ENCODE results near the gene DPP4.

Gene DPP4

GRCh38 chr2:162022290-162022945 lies 51.6 kb downstream of the DPP4 start:
- peaks cover 0 to 15% of the 10 kb centered on the region in 2 donors for H3K36me3 ChIP-seq (ENCODE audit: control insufficient read depth in 2 of 2, insufficient read depth in 2 of 2, low read length in 2 of 2)
- H3K27ac ChIP-seq (ENCODE audit: low read depth in 2 of 2, low read length in 2 of 2), result no peak overlapping the region
- no peak overlapping the region for H3K9ac ChIP-seq (ENCODE audit: low read depth in 1 of 2, low read length in 2 of 2)
- H3K9me3 ChIP-seq (ENCODE audit: control insufficient read depth in 2 of 2, low read length in 2 of 2), result no peaks in the 10 kb centered on the region
- H3K4me1 ChIP-seq (ENCODE audit: control insufficient read depth in 2 of 2, insufficient read depth in 2 of 2, low read length in 2 of 2), result peaks cover 0 to 5% of the 10 kb centered on the region in 2 donors
- no peaks in the 10 kb centered on the region for H3K27me3 ChIP-seq (ENCODE audit: control insufficient read depth in 2 of 2, insufficient read depth in 2 of 2, low read length in 2 of 2)
- no peak overlapping the region for H3K4me3 ChIP-seq (ENCODE audit: low read length in 2 of 2)

- no peaks in the 10 kb centered on the region for H3K9me3 ChIP-seq (ENCODE audit: control insufficient read depth in 2 of 2, low read length in 2 of 2)
- peaks cover 0 to 5% of the 10 kb centered on the region in 2 donors for H3K4me1 ChIP-seq (ENCODE audit: control insufficient read depth in 2 of 2, insufficient read depth in 2 of 2, low read length in 2 of 2)
- no peaks in the 10 kb centered on the region for H3K27me3 ChIP-seq (ENCODE audit: control insufficient read depth in 2 of 2, insufficient read depth in 2 of 2, low read length in 2 of 2)
- H3K36me3 ChIP-seq (ENCODE audit: control insufficient read depth in 2 of 2, insufficient read depth in 2 of 2, low read length in 2 of 2), result peaks cover 0 to 17% of the 10 kb centered on the region in 2 donors
- no peak overlapping the region for H3K27ac ChIP-seq (ENCODE audit: low read depth in 2 of 2, low read length in 2 of 2)
- H3K4me3 ChIP-seq (ENCODE audit: low read length in 2 of 2), result no peak overlapping the region
- H3K9ac ChIP-seq (ENCODE audit: low read depth in 1 of 2, low read length in 2 of 2), result no peak overlapping the region
Observed at GRCh38 chr2:162021516-162022058, 52.4 kb downstream of the DPP4 start.

- H3K36me3 ChIP-seq (ENCODE audit: control insufficient read depth in 2 of 2, insufficient read depth in 2 of 2, low read length in 2 of 2), result peaks cover 0 to 15% of the 10 kb centered on the region in 2 donors
- H3K9me3 ChIP-seq (ENCODE audit: control insufficient read depth in 2 of 2, low read length in 2 of 2), result no peaks in the 10 kb centered on the region
- H3K27me3 ChIP-seq (ENCODE audit: control insufficient read depth in 2 of 2, insufficient read depth in 2 of 2, low read length in 2 of 2), result no peaks in the 10 kb centered on the region
- H3K4me3 ChIP-seq (ENCODE audit: low read length in 2 of 2), result no peak overlapping the region
- H3K4me1 ChIP-seq (ENCODE audit: control insufficient read depth in 2 of 2, insufficient read depth in 2 of 2, low read length in 2 of 2), result no peaks in the 10 kb centered on the region
- H3K27ac ChIP-seq (ENCODE audit: low read depth in 2 of 2, low read length in 2 of 2), result no peak overlapping the region
- H3K9ac ChIP-seq (ENCODE audit: low read depth in 1 of 2, low read length in 2 of 2), result no peak overlapping the region
Observed at GRCh38 chr2:162018530-162018929, 55.5 kb downstream of the DPP4 start.

GRCh38 chr2:162017233-162017632 lies 56.8 kb downstream of the DPP4 start:
- no peak overlapping the region for H3K27ac ChIP-seq (ENCODE audit: low read depth in 2 of 2, low read length in 2 of 2)
- H3K36me3 ChIP-seq (ENCODE audit: control insufficient read depth in 2 of 2, insufficient read depth in 2 of 2, low read length in 2 of 2), result peaks cover 0 to 15% of the 10 kb centered on the region in 2 donors
- no peaks in the 10 kb centered on the region for H3K9me3 ChIP-seq (ENCODE audit: control insufficient read depth in 2 of 2, low read length in 2 of 2)
- peaks cover 0 to 5% of the 10 kb centered on the region in 2 donors for H3K4me1 ChIP-seq (ENCODE audit: control insufficient read depth in 2 of 2, insufficient read depth in 2 of 2, low read length in 2 of 2)
- no peaks in the 10 kb centered on the region for H3K27me3 ChIP-seq (ENCODE audit: control insufficient read depth in 2 of 2, insufficient read depth in 2 of 2, low read length in 2 of 2)
- no peak overlapping the region for H3K9ac ChIP-seq (ENCODE audit: low read depth in 1 of 2, low read length in 2 of 2)
- H3K4me3 ChIP-seq (ENCODE audit: low read length in 2 of 2), result no peak overlapping the region

- H3K9ac ChIP-seq (ENCODE audit: low read depth in 1 of 2, low read length in 2 of 2), result no peak overlapping the region
- H3K36me3 ChIP-seq (ENCODE audit: control insufficient read depth in 2 of 2, insufficient read depth in 2 of 2, low read length in 2 of 2), result peaks cover 0 to 17% of the 10 kb centered on the region in 2 donors
- no peaks in the 10 kb centered on the region for H3K9me3 ChIP-seq (ENCODE audit: control insufficient read depth in 2 of 2, low read length in 2 of 2)
- H3K27me3 ChIP-seq (ENCODE audit: control insufficient read depth in 2 of 2, insufficient read depth in 2 of 2, low read length in 2 of 2), result no peaks in the 10 kb centered on the region
- H3K4me3 ChIP-seq (ENCODE audit: low read length in 2 of 2), result no peak overlapping the region
- H3K4me1 ChIP-seq (ENCODE audit: control insufficient read depth in 2 of 2, insufficient read depth in 2 of 2, low read length in 2 of 2), result peaks cover 4 to 5% of the 10 kb centered on the region in 2 donors
- H3K27ac ChIP-seq (ENCODE audit: low read depth in 2 of 2, low read length in 2 of 2), result no peak overlapping the region
Observed at GRCh38 chr2:162016080-162016479, 57.9 kb downstream of the DPP4 start.

- H3K27ac ChIP-seq (ENCODE audit: low read depth in 2 of 2, low read length in 2 of 2), result no peak overlapping the region
- no peak overlapping the region for H3K4me3 ChIP-seq (ENCODE audit: low read length in 2 of 2)
- H3K27me3 ChIP-seq (ENCODE audit: control insufficient read depth in 2 of 2, insufficient read depth in 2 of 2, low read length in 2 of 2), result no peaks in the 10 kb centered on the region
- no peak overlapping the region for H3K9ac ChIP-seq (ENCODE audit: low read depth in 1 of 2, low read length in 2 of 2)
- H3K9me3 ChIP-seq (ENCODE audit: control insufficient read depth in 2 of 2, low read length in 2 of 2), result no peaks in the 10 kb centered on the region
- peaks cover 0 to 15% of the 10 kb centered on the region in 2 donors for H3K36me3 ChIP-seq (ENCODE audit: control insufficient read depth in 2 of 2, insufficient read depth in 2 of 2, low read length in 2 of 2)
- H3K4me1 ChIP-seq (ENCODE audit: control insufficient read depth in 2 of 2, insufficient read depth in 2 of 2, low read length in 2 of 2), result peaks cover 4 to 5% of the 10 kb centered on the region in 2 donors
Observed at GRCh38 chr2:162014751-162015150, 59.3 kb downstream of the DPP4 start.

- Histone ChIP-seq H3K27ac (ENCODE audit: low read depth in 2 of 2, low read length in 2 of 2) (peak overlapping the region; percentile 32 to 34), H3K4me1 (ENCODE audit: control insufficient read depth in 2 of 2, insufficient read depth in 2 of 2, low read length in 2 of 2) (peaks cover 4 to 5% of the 10 kb centered on the region in 2 donors), H3K9me3 (ENCODE audit: control insufficient read depth in 2 of 2, low read length in 2 of 2) (no peaks in the 10 kb centered on the region), H3K36me3 (ENCODE audit: control insufficient read depth in 2 of 2, insufficient read depth in 2 of 2, low read length in 2 of 2) (peaks cover 0 to 10% of the 10 kb centered on the region in 2 donors), H3K27me3 (ENCODE audit: control insufficient read depth in 2 of 2, insufficient read depth in 2 of 2, low read length in 2 of 2) (no peaks in the 10 kb centered on the region), H3K9ac (ENCODE audit: low read depth in 1 of 2, low read length in 2 of 2) (no peak overlapping the region), H3K4me3 (ENCODE audit: low read length in 2 of 2) (peak overlapping the region in 1 of 2 donors; percentile 7)
Observed at GRCh38 chr2:162013514-162014475, 60.2 kb downstream of the DPP4 start.

- H3K9ac ChIP-seq (ENCODE audit: low read depth in 1 of 2, low read length in 2 of 2), result no peak overlapping the region
- peaks cover 0 to 4% of the 10 kb centered on the region in 2 donors for H3K36me3 ChIP-seq (ENCODE audit: control insufficient read depth in 2 of 2, insufficient read depth in 2 of 2, low read length in 2 of 2)
- H3K4me3 ChIP-seq (ENCODE audit: low read length in 2 of 2), result no peak overlapping the region
- H3K27me3 ChIP-seq (ENCODE audit: control insufficient read depth in 2 of 2, insufficient read depth in 2 of 2, low read length in 2 of 2), result no peaks in the 10 kb centered on the region
- no peak overlapping the region for H3K27ac ChIP-seq (ENCODE audit: low read depth in 2 of 2, low read length in 2 of 2)
- H3K4me1 ChIP-seq (ENCODE audit: control insufficient read depth in 2 of 2, insufficient read depth in 2 of 2, low read length in 2 of 2), result peaks cover 4 to 5% of the 10 kb centered on the region in 2 donors
- no peaks in the 10 kb centered on the region for H3K9me3 ChIP-seq (ENCODE audit: control insufficient read depth in 2 of 2, low read length in 2 of 2)
Observed at GRCh38 chr2:162012565-162013058, 61.4 kb downstream of the DPP4 start.

- no peak overlapping the region for H3K9ac ChIP-seq (ENCODE audit: low read depth in 1 of 2, low read length in 2 of 2)
- no peaks in the 10 kb centered on the region for H3K9me3 ChIP-seq (ENCODE audit: control insufficient read depth in 2 of 2, low read length in 2 of 2)
- H3K4me3 ChIP-seq (ENCODE audit: low read length in 2 of 2), result no peak overlapping the region
- H3K36me3 ChIP-seq (ENCODE audit: control insufficient read depth in 2 of 2, insufficient read depth in 2 of 2, low read length in 2 of 2), result peaks cover 0 to 4% of the 10 kb centered on the region in 2 donors
- H3K4me1 ChIP-seq (ENCODE audit: control insufficient read depth in 2 of 2, insufficient read depth in 2 of 2, low read length in 2 of 2), result peaks cover 4 to 5% of the 10 kb centered on the region in 2 donors
- H3K27ac ChIP-seq (ENCODE audit: low read depth in 2 of 2, low read length in 2 of 2), result no peak overlapping the region
- no peaks in the 10 kb centered on the region for H3K27me3 ChIP-seq (ENCODE audit: control insufficient read depth in 2 of 2, insufficient read depth in 2 of 2, low read length in 2 of 2)
Observed at GRCh38 chr2:162011706-162012564, 62.1 kb downstream of the DPP4 start.
